H1 (cell line): Measurements from ENCODE around the gene RAB11FIP3. TPM values are rescaled to one million over a fixed set of nuclear protein-coding genes. Genes with fewer than 3 reads are reported as not detected.

ENCODE experiments used
- BACH1 ChIP-seq: IDR thresholded peaks from 2 replicates; pipeline ENCODE4 v1.6.1; 2012; ENCODE audit warnings: low read length, improper control_type of control experiment
- CTBP2 ChIP-seq: IDR thresholded peaks from 2 replicates; pipeline ENCODE4 v1.7.0; 2011; ENCODE audit warnings: borderline replicate concordance, mild to moderate bottlenecking, moderate library complexity, mixed read lengths, low read length; ENCODE audit not compliant: insufficient read depth, insufficient read length
- KDM4A ChIP-seq: IDR thresholded peaks from one replicate; pipeline ENCODE4 v1.7.1; 2012; ENCODE audit warnings: low read depth, mild to moderate bottlenecking, moderate library complexity, low read length, inconsistent platforms; ENCODE audit not compliant: severe bottlenecking
- MAFK ChIP-seq: IDR thresholded peaks from 2 replicates; pipeline ENCODE4 v1.6.1; 2012; ENCODE audit warnings: low read depth, mild to moderate bottlenecking, improper control_type of control experiment, low read length
- POU5F1 ChIP-seq: IDR thresholded peaks from 2 replicates; pipeline ENCODE4 v1.6.1; 2011; ENCODE audit warnings: low read depth, mild to moderate bottlenecking, low read length, moderate library complexity
- polyA plus RNA-seq, 7 experiments: library from polyadenylated mRNA; depleted of rRNA in 3 of 7; stranded (reverse) in 5 of 7; unstranded in 2 of 7; fragments of >200 nt in 5 of 7; fragments of 200-250 nt in 2 of 7; gene quantifications; 1 replicate in 5 of 7; 2 replicates in 1 of 7; 4 replicates in 1 of 7; pipeline versions ENCODE4 v1.2.1 to v1.2.3, GENCODE V29; 2011 to 2013; ENCODE audit warnings: missing spikeins in 2 of 7, mixed read lengths in 2 of 7
- total RNA-seq: library from RNA; stranded (reverse); fragmentation: NEBNext Ultra II Directional; extraction: Animal tissue kit (Norgen Biotek cat#: 25700); gene quantifications from 2 replicates; pipeline ENCODE4 v1.2.1, GENCODE V29; 2021
- TF ChIP-seq, protein P1 (sequence below): IDR thresholded peaks from 2 replicates; pipeline ENCODE4 v1.6.1; 2012; ENCODE audit warnings: inconsistent platforms

RAB11FIP3 gene
- total and polyA plus RNA-seq, 2 of the 8 experiments (the other 6 are each of a cell fraction or from before 2014, with no cell fraction given): 9.3 to 35.2 TPM

DNA sequence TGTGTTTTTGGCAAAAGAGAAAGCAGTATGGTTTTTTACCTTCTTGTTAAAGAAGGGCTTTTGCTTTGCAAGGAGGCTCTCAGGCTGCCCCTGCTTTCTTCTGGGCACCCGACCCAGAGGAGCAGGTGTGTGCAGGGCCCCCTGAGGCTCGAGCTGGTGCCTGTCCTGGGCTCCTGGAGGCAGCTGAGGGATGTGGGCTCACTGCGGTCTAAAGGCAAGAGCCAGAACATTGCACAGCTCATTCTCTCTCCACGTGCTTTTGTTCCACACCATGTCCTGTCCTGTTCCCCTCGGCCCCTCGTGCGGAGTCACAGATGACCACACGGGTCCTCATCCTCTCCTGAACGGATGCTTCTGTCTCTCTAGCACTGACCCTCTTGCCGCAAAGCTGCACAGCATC lies 65.3 kb downstream of the RAB11FIP3 start (continued):
- TF ChIP-seq, protein P1, sequence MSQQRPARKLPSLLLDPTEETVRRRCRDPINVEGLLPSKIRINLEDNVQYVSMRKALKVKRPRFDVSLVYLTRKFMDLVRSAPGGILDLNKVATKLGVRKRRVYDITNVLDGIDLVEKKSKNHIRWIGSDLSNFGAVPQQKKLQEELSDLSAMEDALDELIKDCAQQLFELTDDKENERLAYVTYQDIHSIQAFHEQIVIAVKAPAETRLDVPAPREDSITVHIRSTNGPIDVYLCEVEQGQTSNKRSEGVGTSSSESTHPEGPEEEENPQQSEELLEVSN: no peak
- no peak for TF ChIP-seq MAFK
- TF ChIP-seq CTBP2: no peak
- TF ChIP-seq BACH1: no peak
- no peak for TF ChIP-seq KDM4A
- TF ChIP-seq POU5F1: no peak
